HepG2 (cell line): ENCODE results near the gene SP5. TPM values are rescaled to one million over a fixed set of nuclear protein-coding genes. Genes with fewer than 3 reads are reported as not detected.

ENCODE experiments used
- ATAC-seq: fragments of 200-7000 bp; cut with Tn5 transposase; 3 replicates; pipeline ENCODE4 v1.9.1; 2020; ENCODE audit warnings: mild to moderate bottlenecking, moderate library complexity
- BruUV-seq: library from RNA; stranded (reverse); fragments of 400-500 nt; replicated peaks from 2 replicates; lab custom pipeline; 2021; lab: Mats Ljungman, UMichigan
- CTCF ChIA-PET: fragments of 300-600 bp; formaldehyde crosslinking; extraction: SDS; loops from one replicate; lab custom pipeline; 2021; ENCODE audit warnings: low total read pairs, inconsistent platforms, low intra/inter-chr PET ratio; lab: Yijun Ruan, JAX
- POLR2A ChIA-PET: fragments of 350-600 bp; sonication (Branson Sonifier 250); formaldehyde crosslinking; loops from one replicate; lab custom pipeline; 2020; ENCODE audit warnings: antibody characterized with exemption, inconsistent platforms; lab: Yijun Ruan, JAX
- DNase-seq: peaks from one replicate; pipeline ENCODE4 v3.0.0-alpha.2; 2015; ENCODE audit warnings: low spot score
- FAIRE-seq: peaks from 3 replicates; lab custom pipeline; 2011; peaks lifted over from hg19 to GRCh38; lab: Jason Lieb, UNC
- H2AFZ ChIP-seq: one replicate; pipeline ENCODE4 v1.6.1; 2011; ENCODE audit warnings: low read length, inconsistent platforms
- H3K27ac ChIP-seq: fragments of 300-600 bp; 3 replicates; pipeline ENCODE4 v1.8.0; 2011; ENCODE audit warnings: mixed run types, mild to moderate bottlenecking, mixed read lengths, low read length, inconsistent platforms; ENCODE audit not compliant: insufficient read depth; ENCODE audit errors: extremely low read length
- H3K27me3 ChIP-seq, 2 experiments: fragments of 200-600 bp in 1 of 2; 2 replicates in 1 of 2; 3 replicates in 1 of 2; pipeline versions ENCODE4 v1.6.0 to v1.8.0; 2011; ENCODE audit warnings: low read length in 2 of 2, mild to moderate bottlenecking in 2 of 2, moderate library complexity in 2 of 2, inconsistent platforms in 1 of 2; ENCODE audit not compliant: insufficient read depth in 2 of 2, control insufficient read depth in 1 of 2
- H3K36me3 ChIP-seq, 2 experiments: fragments of 200-600 bp in 1 of 2; replicated peaks in 1 of 2; 2 replicates in 1 of 2; 3 replicates in 1 of 2; pipeline versions ENCODE4 v1.5.1 to v1.8.0; 2011; ENCODE audit warnings: low read length in 2 of 2, inconsistent platforms in 1 of 2; ENCODE audit not compliant: insufficient read depth in 2 of 2, control insufficient read depth in 1 of 2
- H3K4me1 ChIP-seq: 2 replicates; pipeline ENCODE4 v1.5.1; 2012; ENCODE audit warnings: low read length, inconsistent platforms; ENCODE audit not compliant: insufficient read depth
- H3K4me2 ChIP-seq: 2 replicates; pipeline ENCODE4 v1.6.0; 2011; ENCODE audit warnings: low read depth, low read length, inconsistent platforms
- H3K4me3 ChIP-seq, 3 experiments: fragments of 200-600 bp in 1 of 3; sonication (generic), shearing (Covaris generic) in 1 of 3; replicated peaks in 1 of 3; 2 replicates each; pipeline ENCODE4 v1.5.1; 2011 to 2016; ENCODE audit warnings: low read length in 3 of 3, inconsistent platforms in 2 of 3, low read depth in 2 of 3, mild to moderate bottlenecking in 2 of 3, control low read depth in 1 of 3, mixed read lengths in 1 of 3; ENCODE audit not compliant: insufficient read depth in 1 of 3
- H3K79me2 ChIP-seq: one replicate; pipeline ENCODE4 v1.6.1; 2011; ENCODE audit warnings: low read length, inconsistent platforms; ENCODE audit not compliant: insufficient read depth
- H3K9ac ChIP-seq: 2 replicates; pipeline ENCODE4 v1.6.0; 2011; ENCODE audit warnings: mild to moderate bottlenecking, low read depth, low read length, inconsistent platforms; ENCODE audit not compliant: insufficient read depth
- H3K9me3 ChIP-seq: 2 replicates; pipeline ENCODE4 v1.5.1; 2012; ENCODE audit warnings: mild to moderate bottlenecking, low read length
- H4K20me1 ChIP-seq: 2 replicates; pipeline ENCODE4 v1.6.0; 2011; ENCODE audit warnings: inconsistent platforms, mild to moderate bottlenecking, low read length, moderate library complexity; ENCODE audit not compliant: insufficient read depth
- ASH2L ChIP-seq: fragments of 300-600, 200-600 bp; sonication (generic); IDR thresholded peaks from 2 replicates; pipeline ENCODE4 v1.7.0; 2017; ENCODE audit warnings: low read depth, mild to moderate bottlenecking, moderate library complexity, mixed read lengths, low read length; ENCODE audit not compliant: insufficient read length
- FIP1L1 ChIP-seq: fragments of 200-400 bp; formaldehyde crosslinking; IDR thresholded peaks from 2 replicates; pipeline ENCODE4 v1.6.1; 2018; ENCODE audit warnings: low read depth, mild to moderate bottlenecking, low read length, moderate library complexity, borderline replicate concordance; ENCODE audit not compliant: insufficient read depth
- FOXA1 ChIP-seq, 2 experiments: fragments of 450-650 bp in 1 of 2; sonication (generic) in 1 of 2; formaldehyde crosslinking in 1 of 2; IDR thresholded peaks; 2 replicates each; pipeline versions ENCODE4 v1.4.0 to v1.6.1; 2016 to 2020; ENCODE audit warnings: missing genetic modification reagents in 1 of 2
- FOXK2 ChIP-seq: fragments of 450-650 bp; IDR thresholded peaks from 2 replicates; pipeline ENCODE4 v1.6.1; 2016
- KDM5B ChIP-seq: sonication (generic); formaldehyde crosslinking; IDR thresholded peaks from 2 replicates; pipeline ENCODE4 v1.4.0; 2020; ENCODE audit warnings: missing genetic modification reagents, mild to moderate bottlenecking, borderline replicate concordance
- MED13 ChIP-seq: sonication (generic); formaldehyde crosslinking; IDR thresholded peaks from 2 replicates; pipeline ENCODE4 v1.5.0; 2020; ENCODE audit warnings: missing genetic modification reagents
- PCBP1 ChIP-seq: fragments of 200-400 bp; formaldehyde crosslinking; IDR thresholded peaks from 2 replicates; pipeline ENCODE4 v1.6.1; 2017; ENCODE audit warnings: mild to moderate bottlenecking, low read depth, low read length, borderline replicate concordance
- SMYD3 ChIP-seq: sonication (generic); formaldehyde crosslinking; IDR thresholded peaks from 2 replicates; pipeline ENCODE4 v1.8.1; 2023; ENCODE audit warnings: mild to moderate bottlenecking, missing genetic modification reagents
- TBL1XR1 ChIP-seq: fragments of 150-350 bp; IDR thresholded peaks from 2 replicates; pipeline ENCODE4 v1.6.1; 2014; ENCODE audit warnings: borderline replicate concordance, low read length; ENCODE audit not compliant: partially characterized antibody
- ZBTB42 ChIP-seq: sonication (generic); formaldehyde crosslinking; IDR thresholded peaks from 2 replicates; pipeline ENCODE4 v1.5.0; 2020; ENCODE audit warnings: mild to moderate bottlenecking, missing genetic modification reagents
- ZFP36 ChIP-seq: fragments of 150-350 bp; IDR thresholded peaks from 2 replicates; pipeline ENCODE4 v1.6.1; 2018; ENCODE audit warnings: borderline replicate concordance, low read length, low read depth; ENCODE audit not compliant: partially characterized antibody
- ZFYVE20 ChIP-seq: sonication (generic); formaldehyde crosslinking; IDR thresholded peaks from 2 replicates; pipeline ENCODE4 v1.8.0; 2023; ENCODE audit warnings: low read depth, mild to moderate bottlenecking, moderate library complexity, missing genetic modification reagents, borderline replicate concordance
- ZMAT3 ChIP-seq: sonication (generic); formaldehyde crosslinking; conservative IDR thresholded peaks from 2 replicates; pipeline ENCODE4 v1.7.0; 2021; ENCODE audit warnings: missing genetic modification reagents
- ZNF160 ChIP-seq: sonication (generic); formaldehyde crosslinking; IDR thresholded peaks from 2 replicates; pipeline ENCODE4 v1.8.0; 2022; ENCODE audit warnings: mild to moderate bottlenecking, inconsistent platforms, missing genetic modification reagents
- ZNF253 ChIP-seq: sonication (generic); formaldehyde crosslinking; IDR thresholded peaks from 2 replicates; pipeline ENCODE4 v1.8.0; 2022; ENCODE audit warnings: mild to moderate bottlenecking, missing genetic modification reagents, borderline replicate concordance
- ZNF563 ChIP-seq: sonication (generic); formaldehyde crosslinking; IDR thresholded peaks from 2 replicates; pipeline ENCODE4 v1.8.0; 2022; ENCODE audit warnings: mild to moderate bottlenecking, moderate library complexity, missing genetic modification reagents
- ZNF737 ChIP-seq: sonication (generic); formaldehyde crosslinking; IDR thresholded peaks from 2 replicates; pipeline ENCODE4 v1.5.0; 2020; ENCODE audit warnings: missing genetic modification reagents, mild to moderate bottlenecking, borderline replicate concordance
- WGBS: methylation state at CpG from one replicate; pipeline ENCODE4 v1.1.6; 2017; ENCODE audit warnings: low lambda C conversion rate; 5-methylcytosine and 5-hydroxymethylcytosine counted together
- in situ Hi-C: cut with HindIII; loops from 2 replicates; pipeline ENCODE4 v1.10.0; 2017; ENCODE audit warnings: low pct_unique_long_range_greater_than_20kb; ENCODE audit not compliant: extremely low pct_ligation_motif_present
- intact Hi-C: fragments of 100-400 bp; cut with micrococcal nuclease; formaldehyde crosslinking; loops from one replicate; pipeline ENCODE4 v1.10.0; 2022; ENCODE audit not compliant: unreplicated experiment
- polyA plus RNA-seq, 8 experiments: library from polyadenylated mRNA; depleted of rRNA in 3 of 8; stranded (reverse) in 7 of 8; unstranded in 1 of 8; fragments of >200 nt; fragmentation: Illumina TruSeq in 4 of 8; extraction: Trizol in 4 of 8; gene quantifications; 2 replicates each; pipeline versions ENCODE4 v1.2.1 to v1.2.3, GENCODE V29; 2011 to 2016; ENCODE audit warnings: low read depth in 4 of 8, missing spikeins in 1 of 8, mixed read lengths in 1 of 8; ENCODE audit not compliant: insufficient read depth in 1 of 8
- total RNA-seq, 5 experiments: library from RNA; depleted of rRNA; stranded (reverse); fragments of >200 nt; fragmentation: Illumina TruSeq; extraction: Trizol; gene quantifications; 2 replicates each; pipeline ENCODE4 v1.2.3, GENCODE V29; 2016; ENCODE audit warnings: low read depth in 1 of 5
- TF ChIP-seq, protein P1 (sequence below): sonication (generic); formaldehyde crosslinking; IDR thresholded peaks from 2 replicates; pipeline ENCODE4 v1.4.0; 2020; ENCODE audit warnings: mild to moderate bottlenecking, missing genetic modification reagents
- TF ChIP-seq, protein P2 (sequence below): sonication (generic); formaldehyde crosslinking; IDR thresholded peaks from 2 replicates; pipeline ENCODE4 v1.4.0; 2020; ENCODE audit warnings: mild to moderate bottlenecking, missing genetic modification reagents
- TF ChIP-seq, protein P3 (sequence below): IDR thresholded peaks from 2 replicates; pipeline ENCODE4 v1.6.1; 2012; ENCODE audit warnings: inconsistent platforms

Gene SP5
- total and polyA plus RNA-seq, 2 of the 13 experiments (the other 11 are each of a cell fraction or from before 2014, with no cell fraction given), result 50.8 to 119 TPM

DNA sequence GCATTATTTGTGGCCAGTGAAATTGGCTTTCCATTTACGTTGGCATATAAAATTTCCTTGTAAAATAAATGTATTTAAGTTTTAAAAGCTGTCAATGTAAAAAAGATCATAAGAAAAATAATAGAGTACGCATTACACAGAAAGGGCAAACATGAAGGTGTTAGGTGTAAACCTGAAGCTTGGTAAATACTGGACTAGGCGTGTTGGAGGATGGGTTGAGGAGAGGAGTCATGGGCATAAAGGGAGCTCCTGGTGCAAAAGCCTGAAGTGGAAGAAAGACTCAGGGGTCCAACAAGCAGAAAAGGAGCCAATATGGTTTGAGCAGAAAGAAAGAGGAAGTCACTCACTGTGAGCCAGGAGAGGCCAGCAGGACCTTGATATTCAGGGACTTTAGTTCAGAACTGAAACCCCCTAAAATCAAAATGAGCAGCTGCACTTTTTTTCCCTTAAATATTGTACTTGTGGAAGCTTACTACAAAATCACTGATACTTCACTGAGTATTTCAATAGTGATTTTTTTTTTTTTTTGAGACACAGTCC is 24.4 kb downstream of the SP5 start (continued):
- TF ChIP-seq, protein P1, sequence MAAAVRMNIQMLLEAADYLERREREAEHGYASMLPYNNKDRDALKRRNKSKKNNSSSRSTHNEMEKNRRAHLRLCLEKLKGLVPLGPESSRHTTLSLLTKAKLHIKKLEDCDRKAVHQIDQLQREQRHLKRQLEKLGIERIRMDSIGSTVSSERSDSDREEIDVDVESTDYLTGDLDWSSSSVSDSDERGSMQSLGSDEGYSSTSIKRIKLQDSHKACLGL (CRISPR knock-in tag), result no peak

DNA sequence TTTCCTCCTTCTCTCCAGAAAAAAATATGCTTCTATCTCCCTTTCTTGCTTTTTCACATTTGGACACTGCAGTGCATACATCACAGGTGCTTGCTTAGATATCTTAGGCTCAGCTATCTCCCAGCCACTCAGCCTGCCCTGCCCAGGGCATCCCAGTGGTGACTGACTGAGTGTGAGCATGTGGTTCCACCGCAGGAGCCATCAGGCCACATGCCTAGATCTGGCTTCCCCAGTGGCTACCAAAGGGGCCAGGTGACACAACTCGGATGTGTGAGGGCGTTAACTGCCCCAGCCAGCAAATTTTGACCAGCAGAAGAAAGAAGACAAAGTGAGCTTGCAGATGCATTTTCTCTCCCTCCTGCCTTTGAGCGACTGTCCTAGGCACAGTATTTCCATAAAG is 25.5 kb downstream of the SP5 start:
- WGBS, result 51% methylated on average over 4 of the region's 4 CpGs

More for the DNA sequence above, 25.5 kb downstream of the SP5 start:
- POLR2A ChIA-PET, result no interaction called here
- H3K36me3 ChIP-seq, result no peaks in the 10 kb centered on the region
- H3K4me1 ChIP-seq, result peaks cover 24% of the 10 kb centered on the region
- H3K4me2 ChIP-seq, result no peak overlapping the region
- H3K9ac ChIP-seq, result no peak overlapping the region
- no peak overlapping the region for H3K27ac ChIP-seq
- H2AFZ ChIP-seq, result no peak overlapping the region
- CTCF ChIA-PET, result no interaction called here
- no peaks in the 10 kb centered on the region for H3K9me3 ChIP-seq
- DNase-seq (no peak), FAIRE-seq (no peak), ATAC-seq (peak; percentile 42)
- H3K27me3 ChIP-seq, result peaks cover 0 to 4% of the 10 kb centered on the region in 2 experiments; a peak in 2 of 5 replicates
- H4K20me1 ChIP-seq, result no peaks in the 10 kb centered on the region
- TF ChIP-seq TBL1XR1, result no peak
- no peak for TF ChIP-seq ZFP36
- no peak for TF ChIP-seq ZFYVE20 (CRISPR knock-in tag)
- TF ChIP-seq SMYD3 (CRISPR knock-in tag), result no peak
- TF ChIP-seq, protein P2, sequence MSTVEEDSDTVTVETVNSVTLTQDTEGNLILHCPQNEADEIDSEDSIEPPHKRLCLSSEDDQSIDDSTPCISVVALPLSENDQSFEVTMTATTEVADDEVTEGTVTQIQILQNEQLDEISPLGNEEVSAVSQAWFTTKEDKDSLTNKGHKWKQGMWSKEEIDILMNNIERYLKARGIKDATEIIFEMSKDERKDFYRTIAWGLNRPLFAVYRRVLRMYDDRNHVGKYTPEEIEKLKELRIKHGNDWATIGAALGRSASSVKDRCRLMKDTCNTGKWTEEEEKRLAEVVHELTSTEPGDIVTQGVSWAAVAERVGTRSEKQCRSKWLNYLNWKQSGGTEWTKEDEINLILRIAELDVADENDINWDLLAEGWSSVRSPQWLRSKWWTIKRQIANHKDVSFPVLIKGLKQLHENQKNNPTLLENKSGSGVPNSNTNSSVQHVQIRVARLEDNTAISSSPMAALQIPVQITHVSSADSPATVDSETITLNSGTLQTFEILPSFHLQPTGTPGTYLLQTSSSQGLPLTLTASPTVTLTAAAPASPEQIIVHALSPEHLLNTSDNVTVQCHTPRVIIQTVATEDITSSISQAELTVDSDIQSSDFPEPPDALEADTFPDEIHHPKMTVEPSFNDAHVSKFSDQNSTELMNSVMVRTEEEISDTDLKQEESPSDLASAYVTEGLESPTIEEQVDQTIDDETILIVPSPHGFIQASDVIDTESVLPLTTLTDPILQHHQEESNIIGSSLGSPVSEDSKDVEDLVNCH (CRISPR knock-in tag), result no peak
- TF ChIP-seq FOXA1 (IDR thresholded peaks at IDR 0.05), result no peak
- no peak for TF ChIP-seq FOXA1 (CRISPR knock-in tag; IDR thresholded peaks at IDR 0.05)
- no peak for TF ChIP-seq ZMAT3 (CRISPR knock-in tag)
- no peak for TF ChIP-seq MED13 (CRISPR knock-in tag)
- TF ChIP-seq KDM5B (CRISPR knock-in tag), result no peak
- TF ChIP-seq, protein P3, sequence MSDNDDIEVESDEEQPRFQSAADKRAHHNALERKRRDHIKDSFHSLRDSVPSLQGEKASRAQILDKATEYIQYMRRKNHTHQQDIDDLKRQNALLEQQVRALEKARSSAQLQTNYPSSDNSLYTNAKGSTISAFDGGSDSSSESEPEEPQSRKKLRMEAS, result no peak
- TF ChIP-seq ZNF563 (CRISPR knock-in tag), result no peak
- no peak for TF ChIP-seq ASH2L
- TF ChIP-seq ZNF160 (CRISPR knock-in tag), result no peak
- no peak for TF ChIP-seq PCBP1
- TF ChIP-seq ZBTB42 (CRISPR knock-in tag), result no peak
- no peak for TF ChIP-seq FOXK2
- no peak for TF ChIP-seq ZNF253
- no peak for TF ChIP-seq FIP1L1
- TF ChIP-seq ZNF737 (CRISPR knock-in tag), result no peak
- intact Hi-C loops (no loop called here), in situ Hi-C loops (no loop called here)
- BruUV-seq, result no TSS peak
- no peaks in the 10 kb centered on the region for H3K79me2 ChIP-seq
- no peak overlapping the region for H3K4me3 ChIP-seq
